Measurements from ENCODE around the gene HIF3A. TPM values are rescaled to one million over a fixed set of nuclear protein-coding genes. Genes with fewer than 3 reads are reported as not detected.

Gene HIF3A
- total RNA-seq, 1 donor from 2014 or later: 54.2 TPM

GRCh38 chr19:46289724-46290619 lies 6.9 kb upstream of the HIF3A start:
- H3K36me3 Mint-ChIP-seq (ENCODE audit: low read depth, unreplicated experiment): peaks cover 4% of the 10 kb centered on the region
- peaks cover 5% of the 10 kb centered on the region for H3K27me3 Mint-ChIP-seq (ENCODE audit: unreplicated experiment)
- H3K4me1 Mint-ChIP-seq (ENCODE audit: unreplicated experiment): peaks cover 4% of the 10 kb centered on the region
- no peak for TF ChIP-seq CTCF (IDR thresholded peaks at IDR 0.05; ENCODE audit: unreplicated experiment)
- no peaks in the 10 kb centered on the region for H3K9me3 Mint-ChIP-seq (ENCODE audit: unreplicated experiment)
- no peak overlapping the region for H3K4me3 Mint-ChIP-seq (ENCODE audit: unreplicated experiment)
- no peak for DNase-seq (ENCODE audit: low spot score)
- H3K27ac Mint-ChIP-seq (ENCODE audit: unreplicated experiment): no peak overlapping the region

GRCh38 chr19:46291829-46292228 lies 5.0 kb upstream of the HIF3A start:
- Mint-ChIP-seq H3K9me3 (ENCODE audit: unreplicated experiment) (no peaks in the 10 kb centered on the region), H3K4me3 (ENCODE audit: unreplicated experiment) (no peak overlapping the region), H3K4me1 (ENCODE audit: unreplicated experiment) (peaks cover 3% of the 10 kb centered on the region), H3K27me3 (ENCODE audit: unreplicated experiment) (peaks cover 9% of the 10 kb centered on the region), H3K27ac (ENCODE audit: unreplicated experiment) (no peak overlapping the region), H3K36me3 (ENCODE audit: low read depth, unreplicated experiment) (peaks cover 4% of the 10 kb centered on the region)
- DNase-seq (ENCODE audit: low spot score): no peak
- TF ChIP-seq CTCF (IDR thresholded peaks at IDR 0.05; ENCODE audit: unreplicated experiment): no peak

GRCh38 chr19:46294494-46294893 lies 2.3 kb upstream of the HIF3A start:
- peak overlapping the region; percentile 13 for H3K4me3 Mint-ChIP-seq (ENCODE audit: unreplicated experiment)
- H3K27ac Mint-ChIP-seq (ENCODE audit: unreplicated experiment): no peak overlapping the region

GRCh38 chr19:46295401-46296201 lies 1.2 kb upstream of the HIF3A start:
- peaks cover 7% of the 10 kb centered on the region for H3K27me3 Mint-ChIP-seq (ENCODE audit: unreplicated experiment)
- peak overlapping the region; percentile 42 for H3K4me3 Mint-ChIP-seq (ENCODE audit: unreplicated experiment)
- no peaks in the 10 kb centered on the region for H3K9me3 Mint-ChIP-seq (ENCODE audit: unreplicated experiment)
- H3K27ac Mint-ChIP-seq (ENCODE audit: unreplicated experiment): no peak overlapping the region
- DNase-seq (ENCODE audit: low spot score): no peak
- no peaks in the 10 kb centered on the region for H3K36me3 Mint-ChIP-seq (ENCODE audit: low read depth, unreplicated experiment)
- no peak for TF ChIP-seq CTCF (IDR thresholded peaks at IDR 0.05; ENCODE audit: unreplicated experiment)
- H3K4me1 Mint-ChIP-seq (ENCODE audit: unreplicated experiment): peaks cover 17% of the 10 kb centered on the region

More at GRCh38 chr19:46294494-46294893, 2.3 kb upstream of the HIF3A start:
- no peaks in the 10 kb centered on the region for H3K36me3 Mint-ChIP-seq (ENCODE audit: low read depth, unreplicated experiment)
- H3K4me1 Mint-ChIP-seq (ENCODE audit: unreplicated experiment): peaks cover 7% of the 10 kb centered on the region
- TF ChIP-seq CTCF (IDR thresholded peaks at IDR 0.05; ENCODE audit: unreplicated experiment): no peak
- no peak for DNase-seq (ENCODE audit: low spot score)
- peaks cover 5% of the 10 kb centered on the region for H3K27me3 Mint-ChIP-seq (ENCODE audit: unreplicated experiment)
- H3K9me3 Mint-ChIP-seq (ENCODE audit: unreplicated experiment): no peaks in the 10 kb centered on the region

GRCh38 chr19:46296202-46296480 lies 701 bp upstream of the HIF3A start:
- DNase-seq (ENCODE audit: low spot score): no peak
- Mint-ChIP-seq H3K27me3 (ENCODE audit: unreplicated experiment) (peaks cover 7% of the 10 kb centered on the region), H3K36me3 (ENCODE audit: low read depth, unreplicated experiment) (no peaks in the 10 kb centered on the region), H3K27ac (ENCODE audit: unreplicated experiment) (no peak overlapping the region), H3K4me1 (ENCODE audit: unreplicated experiment) (peaks cover 19% of the 10 kb centered on the region), H3K4me3 (ENCODE audit: unreplicated experiment) (peak overlapping the region; percentile 92), H3K9me3 (ENCODE audit: unreplicated experiment) (no peaks in the 10 kb centered on the region)
- no peak for TF ChIP-seq CTCF (IDR thresholded peaks at IDR 0.05; ENCODE audit: unreplicated experiment)
